Natural killer cell (primary cell): ENCODE measurements around the gene PNMA8C. TPM values are rescaled to one million over a fixed set of nuclear protein-coding genes. Genes with fewer than 3 reads are reported as not detected.

ENCODE experiments used
- ATAC-seq, 3 donors: fragments of 150-1000 bp in 2 of 3; fragments of 200-7000 bp in 1 of 3; cut with Tn5 transposase; 1 replicate in 1 of 3; 2 replicates in 2 of 3; pipeline ENCODE4 v1.10.0; 2021; ENCODE audit warnings: mild to moderate bottlenecking in 2 of 3, moderate library complexity in 2 of 3
- DNase-seq, 2 donors: peaks; one replicate each; pipeline versions ENCODE4 v3.0.0 to v3.0.0-alpha.2; 2013 to 2021; ENCODE audit warnings: mixed read lengths in 1 of 2
- H3K27ac ChIP-seq: one replicate; pipeline ENCODE4 v1.5.1; 2013; ENCODE audit warnings: mild to moderate bottlenecking, low read length
- H3K27me3 ChIP-seq: one replicate; pipeline ENCODE4 v1.6.1; 2013; ENCODE audit warnings: low read length; ENCODE audit not compliant: control insufficient read depth, insufficient read depth
- H3K36me3 ChIP-seq: one replicate; pipeline ENCODE4 v1.6.1; 2013; ENCODE audit warnings: low read length; ENCODE audit not compliant: control insufficient read depth, insufficient read depth
- H3K4me1 ChIP-seq: one replicate; pipeline ENCODE4 v1.6.1; 2013; ENCODE audit warnings: low read length; ENCODE audit not compliant: control insufficient read depth, insufficient read depth
- H3K4me3 ChIP-seq: one replicate; pipeline ENCODE4 v1.5.1; 2013; ENCODE audit warnings: low read length
- H3K9me3 ChIP-seq: one replicate; pipeline ENCODE4 v1.6.1; 2013; ENCODE audit warnings: low read length; ENCODE audit not compliant: control insufficient read depth, insufficient read depth
- H3K27ac Mint-ChIP-seq, 2 donors: one replicate each; pipeline ENCODE4 v1.8.0; 2022; ENCODE audit warnings: mild to moderate bottlenecking in 2 of 2, mixed read lengths in 2 of 2, moderate library complexity in 1 of 2
- H3K27me3 Mint-ChIP-seq, 2 donors: one replicate each; pipeline ENCODE4 v1.8.0; 2022; ENCODE audit warnings: low read depth in 2 of 2, mixed read lengths in 2 of 2
- H3K36me3 Mint-ChIP-seq: one replicate; pipeline ENCODE4 v1.8.0; 2022; ENCODE audit warnings: mixed read lengths
- H3K4me1 Mint-ChIP-seq, 2 donors: one replicate each; pipeline ENCODE4 v1.8.0; 2022; ENCODE audit warnings: mixed read lengths in 2 of 2
- H3K4me3 Mint-ChIP-seq: one replicate; pipeline ENCODE4 v1.8.0; 2022; ENCODE audit warnings: mild to moderate bottlenecking, moderate library complexity, mixed read lengths
- H3K9me3 Mint-ChIP-seq, 2 donors: one replicate each; pipeline ENCODE4 v1.8.0; 2022; ENCODE audit warnings: mixed read lengths in 2 of 2
- CTCF ChIP-seq: fragments of 200-600 bp; IDR thresholded peaks from one replicate; pipeline ENCODE4 v1.8.0; 2022; ENCODE audit warnings: antibody characterized with exemption
- WGBS: methylation state at CpG from one replicate; pipeline ENCODE4 v1.1.7; 2013; ENCODE audit warnings: missing lambda C conversion rate; ENCODE audit not compliant: insufficient coverage; 5-methylcytosine and 5-hydroxymethylcytosine counted together
- intact Hi-C: fragments of 100-400 bp; cut with micrococcal nuclease; formaldehyde crosslinking; loops from one replicate; pipeline ENCODE4 v1.14.2; 2022
- total RNA-seq, 4 donors: library from RNA; stranded (reverse); fragments of 120-200 nt in 1 of 4; gene quantifications; one replicate each; pipeline versions ENCODE4 v1.2.3 to v1.2.4, GENCODE V29; 2013 to 2022

Gene PNMA8C
- total RNA-seq, 3 donors from 2014 or later (not counting 1 experiment from before 2014, with no cell fraction given), result 0.55 to 1.2 (median 0.87) TPM

GRCh38 chr19:46381346-46381745 is 47.4 kb downstream of the PNMA8C start:
- no peak for ATAC-seq
- intact Hi-C loops, result no loop called here
- H3K4me1 ChIP-seq, result no peaks in the 10 kb centered on the region
- Mint-ChIP-seq H3K27me3 (no peaks in the 10 kb centered on the region), H3K9me3 (no peaks in the 10 kb centered on the region), H3K4me1 (peaks cover 6 to 27% of the 10 kb centered on the region in 2 donors), H3K4me3 (no peak overlapping the region), H3K27ac (no peak overlapping the region), H3K36me3 (peaks cover 29% of the 10 kb centered on the region)
- no peaks in the 10 kb centered on the region for H3K9me3 ChIP-seq
- H3K4me3 ChIP-seq, result no peak overlapping the region
- no peak for DNase-seq
- H3K27me3 ChIP-seq, result no peaks in the 10 kb centered on the region
- no peak overlapping the region for H3K27ac ChIP-seq
- 100% methylated on average over 2 of the region's 2 CpGs for WGBS
- no peak for TF ChIP-seq CTCF
- H3K36me3 ChIP-seq, result peaks cover 80% of the 10 kb centered on the region

GRCh38 chr19:46380690-46381089 is 48.0 kb downstream of the PNMA8C start:
- intact Hi-C loops, result no loop called here
- no CpG with 5 or more reads among the region's 2 CpGs for WGBS
- Histone ChIP-seq H3K9me3 (no peaks in the 10 kb centered on the region), H3K27ac (no peak overlapping the region), H3K4me1 (no peaks in the 10 kb centered on the region), H3K27me3 (no peaks in the 10 kb centered on the region), H3K36me3 (peaks cover 82% of the 10 kb centered on the region), H3K4me3 (no peak overlapping the region)
- TF ChIP-seq CTCF, result no peak
- Mint-ChIP-seq H3K4me1 (peaks cover 6 to 23% of the 10 kb centered on the region in 2 donors), H3K27me3 (no peaks in the 10 kb centered on the region), H3K4me3 (no peak overlapping the region), H3K27ac (peak overlapping the region in 1 of 2 donors; percentile 18), H3K36me3 (peaks cover 29% of the 10 kb centered on the region), H3K9me3 (no peaks in the 10 kb centered on the region)
- ATAC-seq, result no peak
- no peak for DNase-seq

- intact Hi-C loops, result no loop called here
- Mint-ChIP-seq H3K4me3 (no peak overlapping the region), H3K27me3 (no peaks in the 10 kb centered on the region), H3K9me3 (no peaks in the 10 kb centered on the region), H3K27ac (no peak overlapping the region), H3K4me1 (peaks cover 6 to 30% of the 10 kb centered on the region in 2 donors), H3K36me3 (peaks cover 29% of the 10 kb centered on the region)
- H3K9me3 ChIP-seq, result no peaks in the 10 kb centered on the region
- no peak for ATAC-seq
- no peak overlapping the region for H3K27ac ChIP-seq
- WGBS, result 83% methylated on average over 1 of the region's 2 CpGs
- DNase-seq, result no peak
- peaks cover 62% of the 10 kb centered on the region for H3K36me3 ChIP-seq
- H3K4me1 ChIP-seq, result peaks cover 5% of the 10 kb centered on the region
- H3K27me3 ChIP-seq, result no peaks in the 10 kb centered on the region
- no peak for TF ChIP-seq CTCF
- H3K4me3 ChIP-seq, result no peak overlapping the region
Measured at GRCh38 chr19:46378268-46378667, 50.5 kb downstream of the PNMA8C start.
